Endothelial cell of umbilical vein (primary cell): ENCODE measurements around the gene DEUP1.

ENCODE experiments used
- EZH2 ChIP-seq: IDR thresholded peaks from 2 replicates; pipeline ENCODE4 v1.6.1; 2012; ENCODE audit warnings: borderline replicate concordance, low read depth, mild to moderate bottlenecking, moderate library complexity, low read length, inconsistent platforms; ENCODE audit not compliant: severe bottlenecking
- FOS ChIP-seq: IDR thresholded peaks from 2 replicates; pipeline ENCODE4 v1.6.1; 2011; ENCODE audit warnings: mild to moderate bottlenecking, low read length, moderate library complexity, borderline replicate concordance; ENCODE audit not compliant: insufficient read depth
- GATA2 ChIP-seq: IDR thresholded peaks from 2 replicates; pipeline ENCODE4 v1.7.0; 2011; ENCODE audit warnings: low read depth, mild to moderate bottlenecking, moderate library complexity, mixed read lengths, low read length; ENCODE audit not compliant: insufficient read length, insufficient read depth
- POLR2A ChIP-seq: IDR thresholded peaks from 2 replicates; pipeline ENCODE4 v1.6.1; 2012; ENCODE audit warnings: low read depth, mild to moderate bottlenecking, control low read depth, low read length
- TF ChIP-seq, protein P1 (sequence below), 2 donors: IDR thresholded peaks; 1 replicate in 1 of 2; 2 replicates in 1 of 2; pipeline ENCODE4 v1.5.1; 2011; ENCODE audit warnings: low read length in 2 of 2, mild to moderate bottlenecking in 2 of 2, moderate library complexity in 2 of 2, control low read depth in 1 of 2, inconsistent platforms in 1 of 2, low read depth in 1 of 2; ENCODE audit not compliant: insufficient read depth in 1 of 2; ENCODE audit errors: extremely low read depth in 1 of 2

DNA sequence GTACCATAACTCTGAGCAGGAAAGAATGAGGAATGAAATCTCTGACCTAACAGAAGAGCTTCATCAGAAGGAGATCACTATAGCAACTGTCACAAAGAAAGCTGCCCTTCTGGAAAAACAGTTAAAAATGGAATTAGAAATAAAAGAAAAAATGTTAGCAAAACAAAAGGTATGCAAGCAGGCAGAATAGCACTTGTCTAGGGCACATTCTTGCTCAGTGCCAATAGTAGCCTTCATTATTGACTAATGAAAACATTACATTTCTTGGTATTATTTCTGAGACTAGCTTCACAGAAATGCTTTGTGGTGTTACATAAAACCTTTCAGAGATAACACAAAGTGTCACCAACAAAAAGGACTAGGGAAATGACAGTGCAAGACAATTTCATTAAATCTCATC lies 63.9 kb downstream of the DEUP1 start:
- TF ChIP-seq EZH2 (no peak), POLR2A (no peak), FOS (no peak), GATA2 (no peak)
- TF ChIP-seq, protein P1, sequence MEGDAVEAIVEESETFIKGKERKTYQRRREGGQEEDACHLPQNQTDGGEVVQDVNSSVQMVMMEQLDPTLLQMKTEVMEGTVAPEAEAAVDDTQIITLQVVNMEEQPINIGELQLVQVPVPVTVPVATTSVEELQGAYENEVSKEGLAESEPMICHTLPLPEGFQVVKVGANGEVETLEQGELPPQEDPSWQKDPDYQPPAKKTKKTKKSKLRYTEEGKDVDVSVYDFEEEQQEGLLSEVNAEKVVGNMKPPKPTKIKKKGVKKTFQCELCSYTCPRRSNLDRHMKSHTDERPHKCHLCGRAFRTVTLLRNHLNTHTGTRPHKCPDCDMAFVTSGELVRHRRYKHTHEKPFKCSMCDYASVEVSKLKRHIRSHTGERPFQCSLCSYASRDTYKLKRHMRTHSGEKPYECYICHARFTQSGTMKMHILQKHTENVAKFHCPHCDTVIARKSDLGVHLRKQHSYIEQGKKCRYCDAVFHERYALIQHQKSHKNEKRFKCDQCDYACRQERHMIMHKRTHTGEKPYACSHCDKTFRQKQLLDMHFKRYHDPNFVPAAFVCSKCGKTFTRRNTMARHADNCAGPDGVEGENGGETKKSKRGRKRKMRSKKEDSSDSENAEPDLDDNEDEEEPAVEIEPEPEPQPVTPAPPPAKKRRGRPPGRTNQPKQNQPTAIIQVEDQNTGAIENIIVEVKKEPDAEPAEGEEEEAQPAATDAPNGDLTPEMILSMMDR (IDR thresholded peaks at IDR 0.05; ENCODE audit: extremely low read depth in 1 of 2, insufficient read depth in 1 of 2, low read depth in 1 of 2, low read length in 2 of 2) = no peak
